Occipital lobe (tissue), 2 donors: Measurements from ENCODE around the gene THSD1. TPM values are rescaled to one million over a fixed set of nuclear protein-coding genes. Genes with fewer than 3 reads are reported as not detected.
"Not testable (repeated sequence)": the region's sequence is repeated elsewhere in the genome, so short reads cannot be mapped to it uniquely, and the experiment has no call there.

Source experiments
- DNase-seq: peaks from one replicate; lab custom pipeline; 2025; lab: John Stamatoyannopoulos, UW
- total RNA-seq: library from RNA; depleted of rRNA; stranded (reverse); fragments of >200 nt; gene quantifications from one replicate; pipeline ENCODE4 v1.2.3, GENCODE V29; 2014

THSD1 gene
- total RNA-seq, 1 donor from 2014 or later, result 15.0 TPM

GRCh38 chr13:52408071-52408658, 2.2 kb upstream of the THSD1 start:
- DNase-seq, result not testable (repeated sequence)

- DNase-seq, result not testable (repeated sequence)
Observed at GRCh38 chr13:52407436-52407835, 1.5 kb upstream of the THSD1 start.

- DNase-seq, result no peak
Observed at GRCh38 chr13:52406629-52407028, 657 bp upstream of the THSD1 start.

GRCh38 chr13:52405369-52405766, 604 bp downstream of the THSD1 start:
- no peak for DNase-seq

- no peak for DNase-seq
Observed at GRCh38 chr13:52399708-52400107, 6.3 kb downstream of the THSD1 start.

- no peak for DNase-seq
Observed at GRCh38 chr13:52399046-52399445, 6.9 kb downstream of the THSD1 start.

GRCh38 chr13:52395704-52396103, 10.3 kb downstream of the THSD1 start:
- DNase-seq, result no peak

GRCh38 chr13:52394586-52394985, 11.4 kb downstream of the THSD1 start:
- no peak for DNase-seq

GRCh38 chr13:52393572-52394357, 12.2 kb downstream of the THSD1 start:
- DNase-seq, result no peak

- no peak for DNase-seq
Observed at GRCh38 chr13:52387721-52388120, 18.3 kb downstream of the THSD1 start.

GRCh38 chr13:52385870-52386269, 20.1 kb downstream of the THSD1 start:
- no peak for DNase-seq

- DNase-seq, result no peak
Observed at GRCh38 chr13:52383366-52383765, 22.6 kb downstream of the THSD1 start.

GRCh38 chr13:52378312-52378711, 27.7 kb downstream of the THSD1 start:
- no peak for DNase-seq

GRCh38 chr13:52377898-52378297, 28.1 kb downstream of the THSD1 start:
- no peak for DNase-seq

- DNase-seq, result no peak
Observed at GRCh38 chr13:52374873-52375411, 31.0 kb downstream of the THSD1 start.

GRCh38 chr13:52374389-52374788, 31.6 kb downstream of the THSD1 start:
- no peak for DNase-seq

GRCh38 chr13:52373277-52373676, 32.7 kb downstream of the THSD1 start:
- DNase-seq, result not testable (repeated sequence)

GRCh38 chr13:52371736-52372247, 34.2 kb downstream of the THSD1 start:
- no peak for DNase-seq

- no peak for DNase-seq
Observed at GRCh38 chr13:52366291-52366690, 39.7 kb downstream of the THSD1 start.

GRCh38 chr13:52362169-52362887, 43.6 kb downstream of the THSD1 start:
- not testable (repeated sequence) for DNase-seq

GRCh38 chr13:52361225-52361624, 44.7 kb downstream of the THSD1 start:
- DNase-seq, result no peak

- DNase-seq, result no peak
Observed at GRCh38 chr13:52359534-52359933, 46.4 kb downstream of the THSD1 start.
